Raji (cell line): ENCODE data around the gene CEP76.

Source experiments
- POLR2A ChIP-seq: IDR thresholded peaks from 2 replicates; pipeline ENCODE4 v1.6.1; 2011; ENCODE audit warnings: low read depth, low read length, control low read depth; ENCODE audit not compliant: insufficient read depth

Gene CEP76

DNA sequence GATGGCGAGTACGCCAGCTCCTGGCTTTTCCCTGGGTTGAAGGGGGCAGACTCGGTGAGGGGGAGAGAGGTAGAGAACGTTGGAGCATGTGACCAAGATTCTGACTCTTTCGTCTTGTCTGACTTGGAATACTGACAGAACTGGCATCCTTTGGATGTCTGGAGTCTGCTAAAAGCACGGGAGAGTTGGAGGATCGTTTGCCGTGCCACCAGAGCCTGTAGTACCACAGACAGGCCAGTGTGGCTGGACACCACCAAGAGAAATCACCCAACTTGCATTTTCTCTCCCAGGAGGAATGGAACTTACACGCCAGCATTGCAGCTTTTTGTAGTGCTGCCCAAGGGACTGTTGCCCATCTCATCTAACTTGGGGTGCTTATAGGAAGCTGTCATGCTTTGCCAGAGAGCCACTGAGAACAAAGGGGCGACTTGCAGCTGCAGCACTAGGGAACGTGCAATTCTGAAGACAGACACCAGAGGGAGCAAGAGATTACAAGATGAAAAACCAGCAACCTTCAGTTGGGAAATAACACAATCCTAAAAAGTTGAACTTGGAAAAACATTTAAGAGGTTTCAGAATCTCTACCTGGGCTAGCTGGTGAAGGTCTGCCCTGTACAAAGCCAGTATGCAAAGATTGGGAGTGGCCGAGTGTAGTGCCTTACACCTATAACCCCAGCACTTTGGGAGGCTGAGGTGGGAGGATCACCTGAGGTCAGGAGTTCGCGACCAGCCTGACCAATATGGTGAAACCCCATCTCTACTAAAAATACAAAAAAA is 24.4 kb upstream of the CEP76 start:
- no peak for TF ChIP-seq POLR2A

DNA sequence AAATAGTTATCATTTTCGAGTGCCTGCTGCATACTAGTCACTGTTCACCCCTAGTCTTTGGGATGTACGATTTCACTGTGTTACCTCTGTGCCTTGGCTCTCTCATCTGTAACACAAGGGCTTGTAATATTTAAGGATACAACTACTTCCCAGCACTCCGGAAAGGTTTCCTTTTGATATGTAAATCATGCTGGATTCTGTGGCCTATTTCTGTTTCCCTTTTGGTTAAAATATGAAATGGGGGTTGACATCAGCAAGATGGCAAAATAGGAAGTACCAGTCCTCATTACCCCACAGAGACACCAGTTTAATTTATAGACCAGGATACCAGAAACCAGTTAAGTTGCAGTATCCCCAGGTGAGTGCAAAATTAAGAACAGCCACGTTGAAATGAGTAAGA is 23.8 kb upstream of the CEP76 start:
- TF ChIP-seq POLR2A, result no peak

DNA sequence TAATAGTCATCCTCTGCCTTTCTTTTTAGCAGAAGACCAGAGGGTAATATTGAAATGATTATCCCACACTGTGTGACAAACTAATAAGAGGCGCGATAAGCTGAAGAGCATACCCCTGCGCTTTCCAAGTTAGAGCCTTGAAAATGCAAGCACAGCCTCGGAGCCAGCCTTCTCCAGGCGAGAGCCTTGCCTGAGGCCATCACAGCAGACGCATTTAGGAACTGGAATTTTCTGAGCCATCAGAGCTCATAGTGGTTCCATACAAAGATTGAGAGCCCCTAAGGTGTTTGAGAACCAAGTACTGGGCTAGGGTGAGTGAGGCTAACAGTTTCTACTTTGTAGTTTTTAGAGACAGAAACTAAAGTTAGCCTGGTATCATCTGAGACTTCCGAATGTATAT is 20.2 kb upstream of the CEP76 start:
- TF ChIP-seq POLR2A, result no peak

DNA sequence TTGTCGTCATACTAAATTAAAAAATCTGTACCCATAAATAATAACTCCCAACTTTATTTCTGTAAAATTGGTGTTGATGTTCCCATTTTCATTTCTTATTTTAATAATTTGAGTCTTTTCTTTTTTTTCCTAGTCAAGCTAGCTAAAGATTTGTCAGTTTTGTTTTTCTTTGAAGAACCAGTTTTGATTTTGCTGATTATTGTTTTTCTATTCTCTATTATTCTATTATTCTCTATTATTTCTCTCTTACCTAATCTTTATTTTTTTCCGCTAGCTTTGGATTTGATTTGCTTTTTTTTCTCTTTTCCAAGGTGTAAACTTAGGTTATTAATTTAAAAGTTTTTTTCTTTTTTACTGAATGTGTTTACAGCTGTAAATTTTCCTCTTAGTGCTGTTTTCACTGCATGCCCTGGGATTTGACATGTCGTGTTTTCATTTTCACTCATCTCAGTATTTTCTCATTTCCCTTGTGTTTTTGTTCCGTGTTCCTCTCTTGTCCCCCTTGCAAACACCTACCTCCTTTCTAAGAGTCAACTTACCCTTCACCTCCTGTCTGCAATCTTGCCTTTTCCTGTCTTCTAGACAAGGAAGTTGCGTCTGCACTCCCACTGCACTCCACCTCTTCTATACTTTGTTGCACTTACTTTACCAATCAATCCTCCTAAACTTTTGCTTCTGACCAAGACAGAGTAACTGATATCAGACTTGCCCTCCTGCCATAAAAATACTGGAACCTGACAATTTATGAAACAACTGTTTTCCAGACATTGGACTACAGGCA is 19.2 kb upstream of the CEP76 start:
- no peak for TF ChIP-seq POLR2A

DNA sequence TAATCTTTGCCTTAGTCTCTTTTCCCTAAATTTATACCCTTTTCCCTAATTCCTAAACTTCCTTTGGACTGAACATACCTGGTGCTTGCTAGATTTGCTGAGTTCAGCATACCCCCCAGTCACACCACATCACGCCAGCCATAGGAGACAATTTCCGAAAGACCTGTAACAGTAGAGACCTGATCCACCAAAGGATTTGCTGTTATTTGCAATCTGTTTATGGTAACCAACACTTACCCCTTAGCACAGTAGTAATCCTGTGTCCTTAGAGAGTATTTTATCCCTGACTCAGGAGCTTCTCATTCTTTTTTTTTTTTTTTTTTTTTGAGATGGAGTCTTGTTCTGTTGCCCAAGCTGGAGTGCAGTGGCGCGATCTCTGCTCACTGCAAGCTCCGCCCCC is 8.9 kb upstream of the CEP76 start:
- TF ChIP-seq POLR2A, result no peak

DNA sequence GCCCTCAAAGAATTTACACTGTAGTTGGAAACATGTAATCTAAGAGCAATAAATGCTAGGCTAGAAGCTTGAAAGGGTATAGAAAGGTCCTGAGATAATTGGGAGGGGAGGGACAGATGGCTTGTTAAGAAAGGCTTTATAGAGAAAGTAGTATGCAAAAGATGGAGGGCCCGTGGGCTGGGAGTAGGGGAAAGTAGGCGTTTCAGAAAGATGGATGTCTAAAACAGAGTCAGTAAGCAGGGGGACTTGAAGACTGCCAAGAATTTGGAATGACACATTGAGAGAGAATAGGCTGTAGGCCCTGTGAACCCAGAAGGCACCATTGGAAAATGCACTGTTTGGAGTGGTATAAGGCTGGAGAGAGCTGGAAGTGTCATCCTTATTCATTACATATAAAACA is 1.1 kb upstream of the CEP76 start:
- TF ChIP-seq POLR2A, result no peak

DNA sequence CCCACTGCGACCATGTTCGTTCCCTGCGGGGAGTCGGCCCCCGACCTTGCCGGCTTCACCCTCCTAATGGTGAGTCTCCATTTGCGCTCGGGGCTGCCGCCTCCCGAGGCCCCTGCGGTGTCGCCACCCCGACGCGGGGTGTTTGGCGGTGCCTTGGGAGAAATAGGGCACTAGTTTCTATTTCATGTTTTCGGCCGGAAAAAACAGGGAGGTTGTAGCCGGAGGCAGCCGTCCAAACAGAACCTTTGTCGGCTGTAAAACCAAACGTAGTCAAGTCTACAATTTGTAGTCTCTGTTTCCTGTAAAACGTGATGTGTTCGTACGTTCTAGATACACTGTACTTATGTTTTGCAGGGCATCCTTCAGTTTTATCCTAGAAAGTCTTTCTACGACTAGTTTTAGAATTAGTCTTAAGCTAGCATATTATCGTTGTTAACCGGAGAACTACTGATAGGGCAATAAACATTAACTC is 609 bp upstream of the CEP76 start:
- no peak for TF ChIP-seq POLR2A

DNA sequence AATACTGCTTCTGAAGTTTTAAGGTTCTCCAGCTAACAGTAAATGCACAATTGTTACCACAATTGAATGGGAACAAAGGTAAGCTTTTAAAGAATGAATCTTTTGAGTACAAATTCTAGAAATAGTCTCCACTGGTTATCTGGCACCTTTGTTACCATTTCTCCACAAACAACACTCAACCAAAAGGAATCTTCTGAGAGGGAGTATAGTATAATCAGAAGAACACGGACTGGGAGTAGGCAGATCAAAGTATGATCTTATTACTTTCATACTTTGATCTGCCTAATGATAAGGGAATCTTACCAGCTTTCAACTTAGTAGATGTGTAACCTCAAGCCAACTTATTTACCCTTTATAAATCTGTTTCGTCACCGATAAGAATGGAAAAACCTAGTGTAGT is 1.4 kb downstream of the CEP76 start:
- TF ChIP-seq POLR2A, result no peak

DNA sequence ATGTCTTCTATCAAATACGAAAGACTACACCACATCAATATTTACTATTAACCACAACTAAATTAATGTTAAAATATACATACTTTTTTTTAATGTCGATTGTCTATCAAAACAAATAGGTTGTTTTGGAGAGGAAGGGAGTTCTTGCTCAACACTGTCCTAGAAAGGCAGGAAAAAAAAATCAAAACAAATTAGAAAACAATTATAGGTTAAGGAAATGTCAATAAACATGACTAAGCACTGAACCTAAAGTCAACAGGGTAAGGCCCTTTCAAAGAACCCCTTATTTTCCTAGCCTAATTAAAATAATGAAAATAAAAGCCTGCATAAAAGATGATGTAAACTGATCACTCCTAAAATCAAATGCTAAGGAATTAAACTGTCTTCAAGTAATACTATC is 2.8 kb downstream of the CEP76 start:
- TF ChIP-seq POLR2A, result no peak

DNA sequence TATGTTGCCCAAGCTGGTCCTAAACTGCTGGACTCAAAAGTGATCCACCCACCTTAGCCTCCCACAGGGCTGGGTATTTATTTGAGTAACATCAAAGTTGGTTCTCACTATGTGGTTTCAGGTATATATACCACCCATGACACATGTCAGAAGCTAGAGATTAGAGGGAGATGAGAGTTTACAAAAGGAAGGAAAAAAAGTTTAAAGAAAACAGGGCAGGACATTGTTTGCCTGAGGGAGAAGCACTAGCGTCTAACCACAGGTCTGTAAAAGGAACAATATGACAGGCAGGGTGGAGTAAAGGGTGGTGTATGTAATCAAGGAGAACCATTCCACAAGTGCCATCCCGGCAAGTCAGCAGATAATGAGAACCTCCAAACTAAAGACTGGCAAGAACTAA is 8.5 kb downstream of the CEP76 start:
- TF ChIP-seq POLR2A, result no peak

DNA sequence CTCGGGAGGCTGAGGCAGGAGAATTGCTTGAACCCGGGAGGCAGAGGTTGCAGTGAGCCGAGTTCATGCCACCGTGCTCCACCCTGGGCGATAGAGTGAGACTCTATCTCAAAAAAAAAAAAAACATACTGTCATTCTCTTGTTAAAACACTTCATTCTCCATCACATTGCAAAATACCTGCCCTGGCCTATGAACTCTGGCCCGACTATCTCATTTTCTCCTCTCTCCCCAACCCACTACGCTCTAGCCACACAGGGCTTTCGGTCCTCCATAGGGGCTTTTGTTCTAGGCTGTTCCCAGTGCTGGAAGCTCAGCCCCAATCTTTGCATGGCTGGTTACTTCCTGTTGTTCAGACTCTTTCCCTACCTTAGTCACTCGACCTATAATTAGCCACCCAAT is 10.3 kb downstream of the CEP76 start:
- no peak for TF ChIP-seq POLR2A

DNA sequence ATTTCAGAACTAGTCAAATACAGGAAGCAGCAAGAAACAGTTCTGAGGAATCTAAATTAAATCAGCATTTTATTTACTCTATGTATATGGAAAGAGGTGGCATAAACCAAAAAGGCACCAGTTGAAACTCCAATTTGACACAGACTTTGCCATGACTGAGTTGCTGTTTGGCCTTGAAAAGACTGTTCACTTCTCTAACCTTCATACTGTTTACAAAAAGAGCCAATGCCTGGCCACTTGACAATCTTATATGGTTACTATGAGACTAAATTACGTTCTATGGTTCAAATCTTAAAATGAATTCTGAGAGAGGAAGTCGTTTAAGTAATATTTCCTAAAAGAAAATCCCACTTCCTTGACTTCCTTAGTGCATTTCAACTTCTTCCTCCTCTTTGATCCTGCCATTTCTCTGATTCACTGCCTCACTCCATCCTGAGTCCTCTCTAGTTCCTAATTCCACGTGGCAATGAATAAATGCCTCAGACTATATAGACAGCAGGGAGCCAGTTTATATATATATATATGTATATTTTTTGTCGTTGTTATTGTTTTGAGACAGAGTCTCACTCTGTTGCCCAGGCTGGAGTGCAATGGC is 13.2 kb downstream of the CEP76 start:
- TF ChIP-seq POLR2A, result no peak

DNA sequence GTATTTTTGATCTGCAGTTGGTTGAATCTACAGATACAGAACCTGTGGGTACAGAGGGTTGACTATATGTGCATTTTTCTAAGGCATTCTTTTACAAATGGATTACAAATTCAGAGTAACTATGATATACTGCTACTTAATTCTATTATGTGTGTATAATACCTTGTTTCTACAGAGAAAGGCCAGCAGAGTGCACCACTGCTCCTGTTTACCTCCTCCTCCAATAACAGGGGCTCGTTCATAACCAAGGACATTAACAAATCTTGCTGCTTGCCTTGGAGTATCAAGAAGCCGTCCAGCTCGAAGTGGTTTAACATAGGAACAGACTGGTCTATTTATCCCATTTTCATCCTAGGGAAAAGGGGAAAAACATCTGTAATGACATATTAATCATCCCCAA is 16.4 kb downstream of the CEP76 start:
- no peak for TF ChIP-seq POLR2A

DNA sequence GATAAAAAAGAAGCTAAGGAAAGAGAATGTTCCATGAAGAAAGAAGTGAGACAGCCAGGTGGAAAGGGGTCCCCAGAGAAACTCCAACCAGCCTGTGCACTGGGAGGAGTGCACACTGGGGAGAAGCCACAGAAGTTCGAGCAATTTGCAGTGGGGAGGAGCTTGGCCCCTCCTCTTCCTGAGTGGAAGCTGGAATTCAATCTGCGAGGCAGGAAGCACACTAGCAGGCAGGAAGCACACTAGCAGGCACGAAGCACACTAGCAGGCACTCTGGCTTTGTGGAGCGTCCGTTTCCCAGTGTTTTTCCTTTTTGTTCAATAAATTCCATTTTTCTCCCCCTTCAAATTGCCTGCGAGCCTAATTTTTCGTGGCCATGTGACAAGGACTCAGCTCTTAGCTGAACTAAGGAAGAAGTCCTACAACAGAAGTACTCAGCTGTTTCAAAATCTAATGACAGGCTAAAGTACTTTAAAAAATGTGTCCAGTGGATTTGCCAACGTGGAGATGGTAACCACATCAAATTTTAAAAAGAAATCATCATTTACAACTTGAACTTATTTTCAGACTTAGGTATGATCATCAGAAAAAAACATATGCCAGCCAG is 23.2 kb downstream of the CEP76 start:
- TF ChIP-seq POLR2A, result no peak

DNA sequence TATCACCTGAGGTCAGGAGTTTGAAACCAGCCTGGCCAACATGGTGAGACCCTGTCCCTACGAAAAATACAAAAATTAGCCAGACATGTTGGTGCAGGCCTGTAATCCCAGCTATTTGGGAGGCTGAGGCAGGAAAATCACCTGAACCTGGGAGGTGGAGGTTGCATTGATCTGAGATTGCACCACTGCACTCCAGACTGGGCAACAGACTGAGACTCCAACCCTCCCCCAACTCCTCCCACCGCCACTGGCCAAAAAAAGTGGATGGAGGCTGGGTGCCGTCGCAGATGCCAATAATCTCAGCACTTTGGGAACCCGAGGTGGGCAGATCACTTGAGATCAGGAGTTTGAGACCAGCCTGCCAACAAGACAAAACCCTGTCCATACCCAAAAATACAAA is 34.5 kb downstream of the CEP76 start:
- TF ChIP-seq POLR2A, result no peak

DNA sequence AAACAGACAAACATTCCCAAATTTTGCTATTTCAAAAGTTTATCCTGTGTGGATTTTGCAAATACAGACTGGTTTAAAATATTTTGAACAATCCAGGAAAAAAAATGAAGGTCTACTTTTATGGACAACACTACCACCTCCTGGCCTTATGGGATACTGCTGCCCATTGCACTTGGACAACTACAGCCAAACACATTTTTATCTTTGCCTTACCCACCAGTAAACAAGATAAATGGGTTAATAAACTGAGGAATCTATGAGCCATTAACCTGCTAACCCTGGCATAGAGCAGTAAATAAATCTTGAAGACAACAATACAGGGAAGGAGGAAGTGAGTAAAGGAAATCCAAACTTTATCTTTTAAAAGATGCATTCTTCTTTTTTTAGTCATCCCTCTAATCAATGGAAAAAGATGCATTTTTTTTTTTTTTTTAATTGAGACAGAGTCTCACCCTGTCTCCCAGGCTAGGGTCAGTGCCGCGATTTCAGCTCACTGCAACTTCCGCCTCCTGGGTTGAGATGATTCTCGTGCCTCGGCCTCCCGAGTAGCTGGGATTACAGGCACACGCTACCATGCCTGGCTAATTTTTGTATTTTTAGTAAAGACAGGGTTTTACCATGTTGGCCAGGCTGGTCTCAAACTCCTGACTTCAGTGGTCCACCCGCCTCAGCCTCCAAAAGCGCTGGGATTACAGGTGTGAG is 42.5 kb downstream of the CEP76 start:
- TF ChIP-seq POLR2A, result no peak
